Globus pallidus (tissue), 1 donor: ENCODE data around the gene WSCD1.

Experiments
- DNase-seq: peaks from one replicate; pipeline ENCODE4 v3.0.0-alpha.2; 2015; ENCODE audit warnings: low spot score

The WSCD1 gene

DNA sequence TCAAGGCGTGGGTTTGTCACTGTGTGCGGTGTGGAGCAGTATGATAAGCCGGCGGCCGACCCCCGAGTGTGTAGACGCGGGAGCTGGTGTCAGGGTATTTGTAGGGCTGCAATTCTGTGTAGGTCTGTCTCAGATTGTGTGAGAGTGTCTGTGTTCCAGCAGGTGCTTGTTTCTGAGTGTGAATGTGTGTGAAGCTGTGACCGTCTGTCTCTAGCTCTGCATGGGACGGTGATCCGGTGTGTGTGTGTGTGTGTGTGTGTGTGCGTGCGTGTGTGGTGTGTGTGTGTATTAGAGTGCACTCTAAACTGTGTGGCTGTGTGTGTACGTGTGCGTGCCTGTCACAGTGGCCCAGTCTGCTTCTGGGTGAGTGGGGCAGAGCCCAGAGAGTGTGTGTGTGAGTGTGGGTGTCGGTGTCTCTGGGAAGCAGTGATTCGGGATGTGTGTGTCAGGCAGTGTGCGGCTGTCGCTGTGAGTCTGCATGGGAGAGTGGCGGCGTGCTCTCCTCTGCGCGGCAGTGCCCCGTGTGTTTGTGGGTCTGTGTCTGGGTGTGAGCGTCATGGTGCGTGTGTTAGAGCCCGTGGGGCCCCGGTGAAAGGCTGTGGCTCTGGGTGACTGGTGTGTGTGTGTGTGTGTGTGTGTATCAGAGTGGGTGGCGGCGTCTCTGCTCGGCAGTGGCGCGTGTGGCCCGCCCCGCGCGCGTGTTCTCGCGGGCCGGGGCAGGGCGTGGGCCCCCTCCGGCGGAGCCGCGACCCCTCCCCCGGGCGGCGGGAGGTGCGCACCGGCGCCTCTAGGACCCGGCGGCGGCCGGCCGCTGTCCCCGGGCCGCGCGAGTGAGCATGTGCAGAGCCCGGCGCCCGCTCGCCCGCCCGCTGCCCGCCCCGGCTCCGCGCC lies at the start of gene WSCD1:
WSCD1 (plus strand) TSS at position 841 of the 891 bp plus-strand sequence. CDS start 10,280 bp downstream, outside the sequence.
- DNase-seq = peak; percentile 69

- no peak for DNase-seq
These were observed 49.2 kb upstream of the WSCD1 start for GRCh38 chr17:6021011-6021400.

GRCh38 chr17:6021627-6022026 lies 48.6 kb upstream of the WSCD1 start:
- no peak for DNase-seq

DNA sequence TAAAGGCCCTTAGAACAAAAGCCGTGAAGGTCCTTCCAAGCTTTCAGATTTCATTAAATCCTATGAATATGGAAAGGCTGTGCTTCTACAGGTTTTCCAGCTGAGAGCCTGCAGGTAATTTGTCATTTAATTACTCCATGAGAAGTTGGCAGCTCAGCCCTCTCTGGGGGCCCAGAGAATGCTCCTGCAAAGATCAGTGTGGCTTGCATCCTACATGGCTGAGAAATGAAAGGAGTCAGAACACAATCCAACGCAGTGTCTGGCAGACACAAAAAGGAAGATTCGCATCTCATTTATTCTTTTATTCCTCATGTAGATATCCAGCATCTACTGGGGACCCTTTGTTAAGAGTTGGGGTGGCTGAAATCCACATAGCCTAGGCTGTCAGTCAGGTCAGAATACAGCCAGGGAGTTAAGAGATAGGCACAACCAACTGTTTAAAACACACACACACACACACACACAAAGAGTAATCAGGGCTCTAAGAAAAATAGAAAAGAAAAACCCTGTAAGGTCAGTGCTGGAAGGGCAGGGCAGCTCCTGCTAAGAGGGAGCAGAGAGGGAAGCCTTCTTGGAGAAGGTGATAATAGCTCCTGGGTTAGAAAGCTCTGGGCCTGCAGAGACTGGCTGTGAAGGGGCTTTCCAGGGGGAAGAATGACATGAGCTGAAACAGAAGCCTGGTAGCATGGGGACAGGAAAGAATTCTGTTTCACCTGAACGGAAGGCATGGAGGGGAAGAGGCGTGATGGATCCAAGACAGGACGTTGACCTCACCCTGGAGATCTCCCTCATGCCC lies 46.9 kb upstream of the WSCD1 start:
- no peak for DNase-seq

DNA sequence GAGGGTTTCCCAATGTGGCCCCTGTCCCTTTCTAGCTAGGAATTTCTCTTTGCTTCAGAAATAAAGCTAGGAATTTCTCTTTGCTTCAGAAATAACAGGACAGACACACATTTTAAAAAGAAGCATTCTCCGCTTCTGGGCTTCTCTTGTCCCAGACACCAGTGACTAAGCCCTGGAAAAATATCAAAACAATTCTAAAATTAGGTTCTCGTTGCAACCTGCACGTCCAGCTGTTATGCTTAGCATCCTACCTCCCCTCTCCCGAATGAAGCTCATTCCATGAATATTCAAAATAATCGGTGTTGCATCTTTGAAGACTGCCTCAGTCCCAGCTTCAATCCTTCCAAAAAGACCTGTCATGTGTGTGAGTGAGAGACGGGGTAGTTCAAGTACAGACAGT lies 45.6 kb upstream of the WSCD1 start:
- DNase-seq = no peak

- DNase-seq = no peak
These were observed 42.7 kb upstream of the WSCD1 start for GRCh38 chr17:6027342-6028024.

DNA sequence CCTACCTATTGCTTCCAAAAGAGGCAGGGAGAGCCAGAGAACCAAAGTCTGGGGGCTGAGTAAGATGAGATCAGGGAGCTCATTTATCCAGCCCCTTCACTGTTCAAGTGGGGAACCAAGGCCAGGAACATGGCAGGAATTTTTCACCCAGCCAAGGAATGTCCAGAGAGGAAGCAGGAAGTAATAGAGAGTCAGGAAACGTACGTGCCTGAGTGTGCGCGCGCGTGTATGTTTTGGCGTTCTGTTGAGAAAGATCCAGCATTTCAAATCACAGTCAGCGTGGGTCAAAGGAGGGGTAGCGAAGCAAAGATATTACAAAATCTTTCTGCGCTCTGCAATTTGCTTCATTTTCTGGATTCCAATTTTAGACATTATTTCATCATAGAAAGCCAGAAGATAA lies 41.9 kb upstream of the WSCD1 start:
- DNase-seq = no peak

DNA sequence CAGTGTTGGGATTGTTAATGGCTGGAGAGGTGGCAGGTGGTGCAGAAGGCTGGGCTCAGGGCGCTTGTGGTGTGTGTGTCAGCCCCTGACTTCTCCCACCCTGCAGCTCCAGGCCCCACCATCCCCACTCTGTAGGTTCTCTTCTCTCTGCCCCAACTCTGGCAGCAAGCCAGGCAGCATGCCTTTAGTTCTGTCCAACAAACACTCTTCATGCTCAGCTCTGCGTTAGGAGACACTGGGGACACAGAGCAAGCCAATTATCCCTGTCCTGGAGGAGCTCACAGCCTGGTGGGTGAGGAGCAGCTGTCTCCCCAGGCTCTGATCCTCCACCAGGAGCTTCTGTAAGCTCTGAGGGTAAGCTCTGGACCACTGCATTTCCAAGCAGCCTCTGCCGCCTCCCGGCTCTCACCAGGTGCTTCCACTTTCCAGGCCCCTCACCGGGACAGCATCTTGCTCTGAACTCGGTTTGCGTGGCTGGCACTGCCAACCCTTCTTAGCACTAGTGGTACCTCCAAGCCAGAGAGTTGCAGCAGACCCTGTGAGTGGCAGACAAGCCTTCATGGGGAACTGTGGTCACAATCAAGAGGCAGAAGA lies 34.3 kb upstream of the WSCD1 start:
- no peak for DNase-seq

DNA sequence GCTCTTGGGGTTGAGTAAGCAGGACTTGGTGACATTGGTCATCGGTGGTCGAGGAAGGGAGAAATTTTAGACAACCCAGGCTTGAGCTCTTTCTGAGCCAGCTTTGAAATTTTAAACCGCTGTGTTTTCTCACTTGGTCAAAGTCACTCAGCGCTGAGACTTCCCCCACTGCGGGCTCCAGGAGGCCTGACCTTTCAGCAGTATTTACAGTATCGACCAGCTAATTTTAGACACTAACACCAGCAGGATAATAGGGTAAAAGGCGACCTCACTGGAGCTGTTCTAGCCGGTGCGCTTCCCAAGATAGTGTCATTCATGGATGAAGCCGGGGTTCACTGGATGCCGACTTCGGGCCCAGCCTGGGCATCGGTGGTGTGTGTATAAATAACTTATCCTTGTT lies 29.7 kb upstream of the WSCD1 start:
- no peak for DNase-seq

DNA sequence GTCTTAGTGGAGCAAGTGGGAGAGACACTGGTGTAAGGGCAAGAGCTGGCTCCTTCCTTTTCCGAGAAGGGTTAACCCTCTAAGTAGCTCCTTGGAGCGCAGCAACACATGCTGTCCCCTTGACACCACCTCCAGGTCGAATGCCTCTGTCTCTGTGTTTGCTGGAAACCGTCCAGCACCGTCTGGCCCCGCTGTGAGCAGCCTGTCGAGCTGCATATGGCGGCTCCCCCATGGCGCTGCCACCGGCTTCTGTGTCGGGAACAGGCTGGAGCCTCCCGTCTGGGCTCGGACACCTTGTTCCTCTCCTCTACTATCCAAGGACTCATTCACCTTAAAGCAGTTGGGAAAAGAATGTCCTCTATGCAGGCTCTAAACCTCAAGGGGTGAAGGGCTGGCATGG lies 28.9 kb upstream of the WSCD1 start:
- DNase-seq = no peak

GRCh38 chr17:6043405-6043804 lies 26.8 kb upstream of the WSCD1 start:
- no peak for DNase-seq

DNA sequence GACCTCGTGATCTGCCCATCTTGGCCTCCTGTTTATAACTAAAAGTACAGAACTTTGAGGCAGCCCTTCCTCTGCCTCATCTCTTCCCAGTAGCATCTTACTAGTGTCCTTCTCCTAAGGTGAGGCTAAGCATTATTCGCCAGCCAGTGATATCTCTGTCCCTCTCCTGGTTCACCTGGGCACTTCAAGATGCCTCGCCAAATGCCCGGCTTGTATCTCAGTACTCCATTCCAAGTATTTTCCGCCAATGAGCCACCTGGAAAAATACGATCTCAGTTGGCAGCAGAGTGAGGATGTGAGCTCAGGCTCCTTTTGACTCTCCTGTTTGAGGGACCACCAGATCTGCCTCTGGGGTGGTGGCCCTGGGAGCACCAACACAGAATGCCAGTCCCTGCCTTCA lies 25.9 kb upstream of the WSCD1 start:
- no peak for DNase-seq

DNA sequence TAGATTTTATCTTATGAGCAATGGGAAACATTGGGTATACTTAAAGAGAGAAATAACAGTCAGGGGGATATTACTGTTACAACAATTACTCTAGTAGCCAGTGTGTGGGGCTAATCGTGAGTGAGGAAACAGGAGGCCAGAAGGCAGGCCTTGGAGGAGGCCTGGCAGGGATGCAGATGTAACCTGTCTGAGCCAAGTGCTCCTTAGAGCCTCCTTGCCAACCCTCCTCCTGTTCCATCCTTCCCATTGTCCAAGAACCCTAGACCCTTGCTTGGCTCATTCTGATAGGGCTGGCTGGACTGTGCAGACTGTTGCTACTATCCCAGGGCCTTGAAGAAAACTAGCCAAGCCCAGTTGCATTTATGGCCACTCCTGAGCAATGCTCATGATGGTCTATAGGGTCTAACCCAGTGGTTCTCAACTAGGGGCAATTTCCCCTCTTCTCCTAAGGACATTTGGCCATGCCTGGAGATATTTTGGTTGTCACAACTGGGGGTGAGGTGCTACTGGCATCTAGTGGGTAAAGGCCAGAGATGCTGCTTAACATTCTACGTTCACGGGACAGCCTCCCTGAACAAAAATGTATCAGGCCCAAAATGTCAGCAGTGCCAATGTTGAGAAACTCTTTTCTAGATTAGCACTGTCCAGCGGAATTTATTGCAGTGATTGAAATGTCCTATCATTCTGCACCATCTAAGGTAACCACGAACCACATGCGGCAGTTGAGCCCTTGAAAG lies 24.4 kb upstream of the WSCD1 start:
- DNase-seq = peak; percentile 22

DNA sequence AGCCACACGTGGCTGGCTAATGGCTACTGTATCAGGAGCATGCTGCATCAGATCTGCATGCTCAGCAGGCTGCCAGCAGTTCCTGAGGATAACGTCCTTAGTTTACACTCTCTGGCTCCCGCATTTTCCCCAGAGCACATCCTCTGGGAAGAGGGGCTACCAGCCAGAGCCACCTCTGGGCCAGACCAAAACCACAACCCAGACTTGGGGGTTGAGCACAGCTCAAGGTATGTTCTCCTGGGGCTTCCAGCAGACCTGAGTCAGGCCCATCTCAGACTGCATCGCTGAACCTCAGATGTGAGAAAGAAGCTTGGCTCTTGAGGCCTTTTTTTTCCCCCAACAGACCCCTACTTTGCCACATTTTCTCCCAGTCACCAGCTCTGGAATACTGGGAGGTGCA lies 23.7 kb upstream of the WSCD1 start:
- DNase-seq = no peak

DNA sequence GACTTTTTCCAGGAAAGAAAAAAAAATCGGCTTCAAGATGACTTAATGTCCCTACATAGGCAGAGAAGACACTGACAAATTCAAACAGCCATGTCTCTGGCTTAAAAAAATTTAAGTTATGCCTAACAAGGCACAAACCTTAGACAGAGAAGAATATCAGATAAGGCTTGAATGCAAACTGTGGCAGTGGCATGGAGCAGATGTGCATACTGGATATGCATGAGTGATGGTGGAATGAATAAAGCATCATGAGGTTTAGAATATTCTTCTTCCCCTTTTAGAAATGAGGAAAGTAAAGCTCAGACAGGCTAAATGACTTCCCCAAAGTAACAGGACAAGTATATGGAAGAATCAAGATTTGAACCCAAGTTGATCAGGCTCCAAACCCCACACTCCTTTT lies 23.2 kb upstream of the WSCD1 start:
- no peak for DNase-seq

DNA sequence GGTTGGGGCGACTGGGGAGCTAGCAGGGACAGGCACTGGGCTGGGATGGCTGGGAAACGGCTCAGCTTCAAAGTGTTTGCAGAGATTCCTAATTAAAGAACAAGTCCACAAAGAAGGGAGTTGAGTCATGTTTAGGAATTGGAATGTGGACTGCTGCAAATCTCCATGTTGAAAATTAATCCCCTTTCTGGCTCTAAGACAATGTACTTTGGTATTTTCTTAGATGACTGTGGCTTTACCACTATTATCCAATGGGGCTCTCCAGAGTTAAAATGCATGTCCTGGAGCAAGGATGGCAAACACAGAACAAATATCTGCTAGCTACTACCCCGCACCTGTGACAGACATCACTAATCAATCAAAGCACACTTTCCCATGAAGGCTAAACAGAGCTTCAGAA lies 22.2 kb upstream of the WSCD1 start:
- no peak for DNase-seq

DNA sequence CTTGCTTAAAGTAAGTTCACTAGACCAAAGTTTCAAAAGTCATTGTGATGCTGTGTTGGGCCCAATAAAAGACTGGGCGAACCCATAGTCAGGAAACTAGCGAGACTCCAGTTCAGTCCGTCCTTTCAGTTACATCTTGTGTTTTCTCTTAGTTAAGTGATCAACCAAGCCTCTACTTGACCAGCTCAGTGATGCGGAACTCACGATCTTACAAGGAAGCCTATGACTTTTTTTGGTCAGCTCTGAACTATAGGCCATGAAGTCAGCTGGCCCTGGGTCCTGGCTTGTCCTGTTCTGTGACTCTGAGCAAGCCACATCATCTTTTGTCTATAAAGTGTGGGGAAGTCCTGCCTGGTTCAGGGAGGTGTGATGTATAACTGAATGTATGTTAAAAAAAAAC lies 21.7 kb upstream of the WSCD1 start:
- DNase-seq = no peak

DNA sequence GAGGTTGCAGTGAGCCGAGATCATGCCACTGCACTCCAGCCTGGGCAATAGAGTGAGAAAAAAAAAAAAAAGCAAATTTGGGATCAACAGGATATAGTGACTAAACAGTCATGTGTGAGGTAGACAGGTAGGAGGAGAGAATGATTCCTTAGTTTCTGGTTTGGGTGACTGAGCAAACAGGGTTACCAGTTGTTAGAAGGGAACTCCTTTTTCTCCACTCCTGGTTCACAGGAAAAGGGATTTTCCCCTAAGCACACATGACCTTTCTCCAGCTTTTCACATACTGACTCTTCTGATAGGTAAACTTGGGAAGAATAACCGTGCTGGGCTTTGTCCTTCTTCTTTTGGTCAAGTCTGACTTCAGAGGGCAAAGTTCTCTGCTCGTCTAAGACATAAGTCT lies 17.3 kb upstream of the WSCD1 start:
- DNase-seq = no peak

GRCh38 chr17:6054372-6054771 lies 15.8 kb upstream of the WSCD1 start:
- DNase-seq = no peak

GRCh38 chr17:6056104-6056503 lies 14.1 kb upstream of the WSCD1 start:
- no peak for DNase-seq

DNA sequence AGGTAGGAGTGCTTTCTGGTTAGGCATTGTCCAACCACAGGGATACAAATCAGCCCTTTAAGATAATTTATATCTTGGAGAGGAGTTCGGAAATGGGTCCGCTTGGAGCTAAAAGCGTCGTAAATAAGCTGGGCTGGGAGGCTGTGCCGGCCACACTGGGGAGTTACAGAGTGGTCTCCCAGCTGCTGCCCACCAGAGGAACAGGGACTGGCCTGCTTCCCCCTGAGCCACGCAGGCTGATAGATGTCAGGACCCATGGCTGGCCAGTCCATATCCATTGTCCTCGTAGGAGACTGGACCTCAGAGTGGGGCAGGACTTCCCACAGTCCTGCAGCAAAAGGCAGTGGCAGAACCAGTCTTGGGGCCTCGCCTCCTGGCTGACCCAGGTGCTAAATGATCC lies 12.6 kb upstream of the WSCD1 start:
- DNase-seq = no peak

GRCh38 chr17:6059406-6059805 lies 10.8 kb upstream of the WSCD1 start:
- DNase-seq = no peak
